GM19099 (cell line): Measurements from ENCODE around the gene CLSTN3.
A peak's percentile ranks its signal among the peaks of the same experiment; 100 is the strongest.

Source experiments
- POLR2A ChIP-seq: IDR thresholded peaks from 3 replicates; pipeline ENCODE4 v1.6.1; 2011; ENCODE audit warnings: low read depth; ENCODE audit not compliant: insufficient read length; ENCODE audit errors: extremely low read depth

The CLSTN3 gene

DNA sequence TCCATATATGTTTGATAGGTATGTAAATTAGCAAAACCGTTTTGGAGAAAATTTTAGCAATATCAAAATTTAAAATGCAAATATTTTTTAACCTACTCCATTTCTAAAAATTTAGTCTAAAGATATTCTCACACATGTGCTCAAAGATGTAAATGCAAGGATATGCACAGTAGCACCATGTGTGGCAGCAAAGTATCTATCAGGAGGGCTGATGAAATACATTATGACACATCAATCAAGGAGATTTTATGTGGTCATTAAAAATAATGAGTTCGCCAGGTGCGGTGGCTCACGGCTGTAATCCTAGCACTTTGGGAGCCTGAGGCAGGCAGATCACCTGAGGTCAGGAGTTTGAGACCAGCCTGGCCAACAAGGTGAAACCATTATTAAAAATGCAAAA lies 29.9 kb upstream of the CLSTN3 start:
- no peak for TF ChIP-seq POLR2A

DNA sequence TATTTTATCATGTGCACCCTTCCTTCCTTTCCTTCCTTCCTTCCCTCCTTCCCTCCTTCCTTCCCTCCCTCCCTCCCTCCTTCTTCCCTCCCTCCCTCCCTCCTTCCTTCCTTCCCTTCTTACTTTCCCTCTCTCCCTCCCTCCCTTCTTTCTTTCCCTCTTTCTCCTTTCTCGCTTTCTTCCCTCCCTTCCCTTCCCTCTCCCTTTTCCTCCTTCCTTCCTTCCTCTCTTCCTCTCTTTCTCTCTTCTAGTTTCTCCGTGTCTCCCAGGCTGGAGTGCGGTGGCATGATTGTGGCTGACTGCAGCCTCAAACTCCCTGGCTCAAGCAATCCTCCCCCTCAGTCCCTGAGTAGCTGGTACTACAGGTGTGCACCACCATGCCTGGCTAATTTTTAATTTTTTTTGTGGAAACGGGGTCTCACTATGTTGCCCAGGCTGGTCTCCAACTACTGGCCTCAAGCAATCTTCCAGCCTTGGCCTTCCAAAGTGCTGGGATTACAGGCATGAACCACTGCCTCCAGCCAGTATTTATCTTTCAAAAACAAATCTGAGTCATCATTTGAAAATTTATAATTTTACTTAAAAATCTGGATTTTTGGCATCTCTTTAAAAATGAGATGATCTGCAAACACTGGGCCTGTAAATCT lies 29.0 kb upstream of the CLSTN3 start:
- no peak for TF ChIP-seq POLR2A

DNA sequence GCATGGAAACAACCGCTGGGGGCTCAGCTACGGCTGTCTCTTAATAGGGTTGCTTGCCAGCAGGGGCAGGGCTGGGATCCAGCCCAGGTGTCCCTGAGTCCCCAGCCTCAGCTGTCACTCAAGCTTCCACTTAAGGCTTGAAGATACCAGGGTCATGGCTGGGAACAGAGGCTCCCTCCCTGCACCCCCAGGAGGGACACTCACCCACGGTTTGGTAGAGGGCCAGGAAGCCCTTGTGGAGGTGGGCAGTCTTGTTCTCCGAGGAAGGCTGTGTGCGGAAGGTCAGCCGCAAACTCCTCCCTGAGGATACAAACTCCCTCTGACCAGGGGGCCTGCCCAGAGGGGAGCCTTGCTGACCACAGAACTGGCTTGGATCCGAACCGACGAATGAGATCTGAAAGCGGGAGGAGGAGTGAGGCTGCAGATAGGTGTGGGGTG lies 28.5 kb upstream of the CLSTN3 start:
- no peak for TF ChIP-seq POLR2A

DNA sequence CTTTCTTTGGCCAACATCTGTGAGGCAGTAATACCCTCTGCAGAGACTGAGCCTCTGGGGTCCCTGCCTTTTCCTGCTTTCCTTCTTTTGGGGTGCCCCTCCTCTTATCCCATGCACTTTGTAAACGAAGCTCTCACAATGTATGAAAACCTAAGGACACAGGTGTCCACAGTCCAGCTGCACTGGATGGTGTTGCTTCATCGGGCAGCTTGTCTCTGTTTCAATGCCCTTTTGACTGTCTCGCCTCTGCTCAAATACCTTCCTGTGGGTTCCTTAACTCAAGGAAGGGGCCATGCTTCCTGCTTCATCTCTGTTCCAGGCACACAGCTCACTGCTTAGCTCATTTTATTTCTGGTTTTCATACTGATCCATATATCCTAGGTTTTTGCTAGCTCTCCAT lies 27.6 kb upstream of the CLSTN3 start:
- TF ChIP-seq POLR2A, result no peak

DNA sequence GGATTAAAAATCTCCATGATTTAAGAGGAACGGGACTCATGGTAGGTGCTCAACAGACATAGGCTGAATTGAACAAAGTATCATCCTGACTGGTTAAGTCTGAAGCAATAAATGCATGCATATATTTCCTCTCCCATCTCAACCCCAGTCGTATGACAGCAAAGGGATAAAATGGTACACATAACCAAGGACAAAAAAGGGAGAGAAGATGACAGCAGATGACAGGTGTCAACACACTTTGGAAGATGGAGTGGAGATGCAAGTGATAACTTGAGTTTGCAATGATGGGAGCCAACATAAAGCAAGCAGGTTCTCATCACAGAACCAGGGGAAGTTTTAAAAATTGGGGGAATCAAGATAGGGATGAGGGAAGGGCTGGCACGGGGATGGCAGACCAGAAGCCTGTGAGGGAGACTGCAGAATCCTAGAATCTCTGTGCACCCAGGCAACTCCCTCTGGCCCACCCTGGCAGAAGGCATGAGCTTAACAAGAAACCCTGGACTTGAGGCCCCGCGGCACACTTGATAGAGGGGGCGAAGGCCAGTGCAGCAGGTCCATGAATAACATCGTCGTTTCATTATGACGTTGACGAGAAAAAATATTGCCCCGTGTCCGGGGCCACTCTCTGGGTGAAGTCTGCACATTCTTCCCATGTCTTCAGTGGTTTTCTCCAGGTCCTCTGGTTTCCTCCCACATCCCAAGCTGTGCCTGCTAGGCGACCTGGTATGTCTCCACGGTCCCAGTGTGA lies 26.2 kb upstream of the CLSTN3 start:
- no peak for TF ChIP-seq POLR2A

DNA sequence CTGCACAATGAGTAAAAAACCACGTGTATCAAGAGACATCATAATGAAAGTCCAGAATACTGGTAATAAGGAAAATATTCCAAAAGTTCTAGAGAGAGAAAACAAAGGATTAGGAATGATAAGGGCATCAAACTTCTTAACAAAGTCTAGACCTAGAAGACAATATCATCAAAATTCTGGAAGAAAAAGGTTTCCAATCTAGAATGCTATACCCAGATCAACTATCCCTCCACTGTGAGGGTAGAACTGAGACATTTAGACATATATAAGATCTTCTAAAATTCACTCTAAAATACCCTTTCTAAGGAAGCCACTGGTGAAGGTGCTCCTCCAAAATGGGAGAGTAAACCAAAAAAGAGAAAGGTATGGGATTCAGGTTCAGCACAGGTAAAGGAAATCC lies 24.1 kb upstream of the CLSTN3 start:
- TF ChIP-seq POLR2A, result no peak

DNA sequence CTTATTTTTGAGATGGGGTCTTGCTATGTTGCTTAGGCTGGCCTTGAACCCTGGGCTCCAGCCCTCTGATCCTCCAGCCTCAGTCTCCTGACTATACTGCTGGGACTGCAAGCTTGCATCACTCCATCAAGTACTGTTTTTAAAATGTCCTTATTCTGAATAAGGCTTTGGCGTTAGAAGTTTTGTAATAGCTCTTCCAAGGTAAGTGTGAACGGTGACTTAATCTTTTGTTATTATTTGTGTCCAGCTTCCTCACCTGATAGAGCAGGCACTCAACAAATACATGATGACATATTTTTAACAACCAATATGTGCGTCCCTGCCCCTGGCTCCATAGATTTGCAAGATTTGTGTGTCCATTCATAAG lies 22.6 kb upstream of the CLSTN3 start:
- TF ChIP-seq POLR2A, result no peak

DNA sequence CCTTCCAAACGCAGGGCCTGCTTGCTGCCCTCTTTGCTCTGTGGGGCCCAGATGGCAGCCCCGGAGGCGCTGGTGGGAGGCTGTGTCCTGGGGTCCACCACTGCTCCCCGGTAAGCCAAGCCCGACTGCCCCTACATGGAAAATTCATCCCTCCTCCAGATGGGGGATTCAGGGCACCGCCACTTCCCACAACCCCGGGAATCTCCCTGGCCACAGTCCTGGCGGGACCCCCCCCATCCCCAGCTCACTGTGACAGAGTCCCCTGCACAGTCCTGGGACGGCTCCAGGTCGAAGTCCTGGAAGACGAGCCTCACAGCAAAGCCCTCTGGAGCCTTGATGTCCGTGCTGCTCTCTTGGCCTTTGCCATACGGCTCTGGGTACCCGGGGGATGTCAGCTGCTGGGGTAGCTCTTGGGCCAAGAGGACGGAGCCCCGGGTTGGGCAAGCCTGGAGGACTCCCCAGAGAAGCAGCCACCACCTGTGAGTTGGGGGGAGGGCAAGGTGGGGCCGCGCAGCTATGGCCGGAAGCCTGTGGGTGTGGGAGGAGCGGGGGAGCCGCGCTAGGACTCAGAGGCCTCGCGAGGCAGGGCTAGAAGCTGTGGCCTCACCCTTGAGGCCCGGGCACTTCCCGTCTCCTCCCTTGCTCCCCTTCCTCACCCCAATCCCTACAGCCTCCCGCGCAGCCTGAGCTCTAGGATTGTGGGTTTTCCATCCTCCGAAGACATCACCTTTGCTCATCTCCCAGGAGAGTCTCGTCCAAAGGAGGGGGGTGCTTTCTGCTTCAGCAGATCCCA lies 22.0 kb upstream of the CLSTN3 start:
- TF ChIP-seq POLR2A, result peak; percentile 96

DNA sequence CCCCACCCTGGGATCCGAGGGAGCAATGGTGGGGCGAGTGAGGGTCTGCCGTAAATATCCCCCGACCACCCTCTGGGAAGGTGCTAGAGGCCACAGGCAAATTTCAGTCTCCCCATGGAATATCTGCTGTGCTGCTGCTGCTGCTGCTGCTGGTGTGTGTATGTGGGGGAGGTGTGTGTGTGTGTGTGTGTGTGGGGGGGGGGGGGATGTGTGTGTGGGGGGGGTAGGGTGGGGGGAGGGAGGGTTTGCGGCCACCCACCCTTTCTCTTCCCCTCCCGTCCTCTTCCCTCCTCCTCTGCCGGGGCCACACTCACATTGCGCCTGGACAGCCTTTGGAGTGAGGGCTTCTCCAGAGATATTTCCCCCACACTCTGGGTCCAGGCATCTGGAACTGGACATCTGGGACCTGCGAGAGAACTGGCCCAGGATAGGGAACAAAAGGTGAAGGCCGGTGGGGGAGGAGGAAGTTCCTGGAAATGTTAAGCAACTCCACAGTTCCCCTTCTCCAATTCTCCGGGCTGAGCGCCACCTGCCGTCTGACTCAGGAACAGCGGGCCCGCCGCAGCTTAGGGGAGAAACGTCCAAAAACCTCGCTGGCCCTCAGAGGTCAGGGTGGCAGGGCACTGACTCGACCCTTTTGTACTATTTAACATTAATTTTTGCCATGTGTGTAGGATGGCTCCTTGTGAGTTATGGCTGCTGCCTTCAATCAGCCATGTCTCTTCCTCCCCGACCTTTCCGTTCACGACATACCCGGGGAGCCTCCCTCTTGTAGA lies 21.2 kb upstream of the CLSTN3 start, which contains the start of gene C1RL:
Gene C1RL, minus strand, starts transcription at position 419 of the 776 bp plus-strand sequence. Its CDS starts 34 bp downstream, at position 385.
- no peak for TF ChIP-seq POLR2A

DNA sequence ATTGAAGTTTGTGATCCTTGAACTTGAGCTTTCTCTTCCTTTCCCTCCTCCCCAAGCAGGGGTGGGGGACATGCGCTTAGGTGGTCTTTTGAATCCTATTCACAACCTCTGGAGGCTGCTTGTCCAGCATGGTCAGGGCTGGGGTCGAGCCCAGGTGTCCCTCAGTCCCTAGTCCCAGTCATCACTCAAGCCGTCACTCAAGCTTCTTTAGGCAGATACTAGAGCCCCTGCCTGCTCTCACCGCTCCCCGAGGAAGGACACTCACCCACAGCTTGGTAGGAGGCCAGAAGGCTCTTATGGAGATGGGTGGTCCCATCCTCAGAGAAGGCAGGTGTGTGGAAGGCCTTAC lies 20.6 kb upstream of the CLSTN3 start:
- TF ChIP-seq POLR2A, result no peak

DNA sequence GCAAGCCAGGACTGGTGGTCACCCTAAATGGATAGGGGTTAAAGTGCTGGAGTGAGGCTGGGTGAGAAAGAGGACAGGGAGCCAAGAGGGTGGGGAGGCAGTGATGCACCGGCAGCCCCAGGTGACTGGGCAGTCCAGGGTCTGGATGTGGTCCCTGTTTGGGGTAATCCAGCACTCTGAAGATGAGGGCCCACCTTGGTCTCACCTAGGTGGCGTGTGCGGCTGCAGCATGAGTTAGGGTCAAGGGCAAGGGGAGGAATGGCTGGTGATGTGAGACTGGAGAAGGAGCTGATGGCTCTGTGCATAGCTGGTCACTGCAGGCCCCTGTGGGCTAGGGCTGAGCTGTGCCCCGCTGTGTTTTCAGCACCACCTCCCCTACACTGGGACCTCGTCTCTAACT lies 19.5 kb upstream of the CLSTN3 start:
- no peak for TF ChIP-seq POLR2A

DNA sequence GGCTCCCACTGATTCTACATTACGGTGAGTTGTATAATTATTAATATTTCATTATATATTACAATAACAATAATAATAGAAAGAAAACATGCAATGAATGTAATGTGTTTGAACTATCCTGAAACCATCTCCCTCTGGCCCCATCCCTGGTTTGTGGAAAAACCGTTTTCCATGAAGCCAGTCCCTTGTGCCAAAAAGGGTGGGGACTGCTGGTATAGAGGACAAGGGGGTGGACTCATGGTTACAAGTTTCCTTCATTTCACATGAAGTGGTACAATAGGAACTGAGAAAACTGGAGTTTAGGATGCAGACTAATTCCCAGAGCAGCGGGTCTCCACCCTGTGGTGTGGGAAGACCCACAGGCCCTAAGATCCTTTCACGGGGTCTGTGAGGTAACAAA lies 18.1 kb upstream of the CLSTN3 start:
- TF ChIP-seq POLR2A, result no peak

DNA sequence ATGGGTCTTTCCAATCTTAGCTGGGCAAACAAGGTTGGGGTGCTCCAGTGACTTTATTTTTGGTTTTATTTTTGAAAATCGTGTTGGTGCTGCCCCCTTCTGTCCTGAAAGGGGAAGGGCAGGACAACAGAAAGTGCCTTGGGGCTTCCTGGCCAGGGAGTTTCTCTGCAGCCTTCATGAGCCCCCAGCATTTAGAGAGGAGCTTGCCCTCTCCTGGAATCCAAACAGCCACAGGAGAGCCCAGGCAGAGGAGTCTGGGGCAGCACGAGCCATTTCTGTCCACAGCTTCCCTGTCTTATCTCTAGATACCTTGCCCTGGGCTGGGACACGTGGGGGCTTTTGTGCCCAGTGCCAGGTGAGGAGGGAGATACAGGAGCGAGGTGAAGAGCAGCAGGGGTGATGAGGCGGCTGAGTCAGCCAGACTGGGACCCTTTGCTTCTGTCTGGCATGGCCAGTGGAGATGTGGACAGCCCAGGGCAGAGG lies 16.7 kb upstream of the CLSTN3 start:
- no peak for TF ChIP-seq POLR2A

DNA sequence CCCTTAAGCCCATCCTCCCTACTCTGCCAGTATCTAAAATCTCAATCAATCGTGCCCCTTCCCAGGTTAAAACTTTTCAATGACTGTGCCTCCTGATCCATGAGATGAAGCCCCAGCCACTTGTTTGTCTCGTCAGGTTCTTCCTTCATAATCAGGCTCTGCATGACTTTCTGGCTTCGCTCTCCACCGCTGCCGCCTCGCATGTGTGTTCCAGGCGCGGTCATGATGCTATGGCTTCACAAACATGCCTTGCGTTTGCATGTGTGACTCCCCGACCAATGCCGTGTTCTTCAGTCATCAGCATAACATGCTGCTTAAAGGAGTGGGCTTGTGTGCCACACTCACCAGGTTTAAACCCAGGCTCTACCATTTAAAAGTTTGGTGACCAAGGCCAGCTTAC lies 16.2 kb upstream of the CLSTN3 start:
- TF ChIP-seq POLR2A, result no peak

DNA sequence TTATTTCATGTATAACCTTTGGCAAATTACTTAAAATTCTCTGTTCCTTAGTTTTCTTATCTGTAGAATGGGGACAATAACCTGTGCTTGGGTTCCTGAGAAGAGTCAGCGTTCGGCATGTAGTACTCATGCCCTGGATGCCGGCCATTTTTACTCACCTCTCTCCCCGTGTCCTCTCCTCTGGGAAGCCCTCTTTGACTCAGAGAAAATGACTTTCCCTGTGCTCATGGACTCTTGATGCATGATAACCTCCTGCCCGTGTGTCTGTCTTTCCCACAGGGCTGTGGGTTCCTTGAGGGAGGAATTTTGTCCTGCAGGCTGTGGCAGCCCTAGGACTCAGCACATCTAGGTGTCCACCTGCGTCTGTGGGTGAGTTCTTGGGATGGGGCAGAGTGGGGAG lies 15.3 kb upstream of the CLSTN3 start:
- TF ChIP-seq POLR2A, result no peak
